ENCODE results near the gene KDM6B.

DNA sequence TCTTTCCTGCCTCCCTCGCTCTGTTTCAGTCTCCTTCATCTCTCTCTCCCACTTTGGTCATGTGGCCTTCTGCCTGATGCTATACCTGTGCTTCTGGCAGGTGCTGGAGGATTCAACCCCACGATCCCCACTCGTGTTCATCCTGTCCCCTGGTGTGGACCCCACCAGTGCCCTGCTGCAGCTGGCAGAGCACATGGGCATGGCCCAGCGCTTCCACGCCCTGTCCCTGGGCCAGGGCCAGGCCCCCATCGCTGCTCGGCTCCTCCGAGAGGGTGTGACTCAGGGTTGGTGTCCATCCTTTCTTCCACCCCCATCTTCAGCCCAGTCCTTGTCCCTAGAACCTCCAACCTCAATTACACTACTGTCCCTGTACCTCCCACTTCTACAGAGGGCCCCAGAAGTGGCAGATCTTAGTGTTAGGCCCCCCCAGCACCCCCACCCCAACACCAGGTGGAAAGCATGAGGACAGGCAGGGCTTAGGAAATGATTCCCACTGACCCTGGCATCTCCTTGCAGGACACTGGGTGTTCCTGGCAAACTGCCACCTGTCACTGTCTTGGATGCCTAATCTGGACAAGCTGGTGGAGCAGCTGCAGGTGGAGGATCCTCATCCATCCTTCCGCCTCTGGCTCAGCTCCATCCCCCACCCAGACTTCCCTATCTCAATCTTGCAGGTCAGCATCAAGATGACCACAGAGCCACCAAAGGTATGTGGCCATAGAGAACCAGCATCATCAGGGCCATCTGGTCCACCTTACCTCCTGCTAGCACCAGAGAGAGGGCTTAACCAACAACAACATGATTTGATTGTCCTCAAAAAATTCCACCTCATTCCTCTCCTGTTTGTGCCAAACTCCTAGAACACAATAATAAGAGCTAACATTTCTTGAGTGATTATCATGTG is 9.7 kb upstream of the KDM6B start:
- no peak for TF ChIP-seq POLR2A (IDR thresholded peaks at IDR 0.05)
- TF ChIP-seq, protein P1, sequence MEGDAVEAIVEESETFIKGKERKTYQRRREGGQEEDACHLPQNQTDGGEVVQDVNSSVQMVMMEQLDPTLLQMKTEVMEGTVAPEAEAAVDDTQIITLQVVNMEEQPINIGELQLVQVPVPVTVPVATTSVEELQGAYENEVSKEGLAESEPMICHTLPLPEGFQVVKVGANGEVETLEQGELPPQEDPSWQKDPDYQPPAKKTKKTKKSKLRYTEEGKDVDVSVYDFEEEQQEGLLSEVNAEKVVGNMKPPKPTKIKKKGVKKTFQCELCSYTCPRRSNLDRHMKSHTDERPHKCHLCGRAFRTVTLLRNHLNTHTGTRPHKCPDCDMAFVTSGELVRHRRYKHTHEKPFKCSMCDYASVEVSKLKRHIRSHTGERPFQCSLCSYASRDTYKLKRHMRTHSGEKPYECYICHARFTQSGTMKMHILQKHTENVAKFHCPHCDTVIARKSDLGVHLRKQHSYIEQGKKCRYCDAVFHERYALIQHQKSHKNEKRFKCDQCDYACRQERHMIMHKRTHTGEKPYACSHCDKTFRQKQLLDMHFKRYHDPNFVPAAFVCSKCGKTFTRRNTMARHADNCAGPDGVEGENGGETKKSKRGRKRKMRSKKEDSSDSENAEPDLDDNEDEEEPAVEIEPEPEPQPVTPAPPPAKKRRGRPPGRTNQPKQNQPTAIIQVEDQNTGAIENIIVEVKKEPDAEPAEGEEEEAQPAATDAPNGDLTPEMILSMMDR (IDR thresholded peaks at IDR 0.05): no peak
